CD4-positive, alpha-beta T cell treated with Interleukin-17A for 4 hours (primary cell): ENCODE results near the gene ACBD6.

Experiments used
- DNase-seq: peaks from one replicate; pipeline ENCODE4 v3.0.0-alpha.2; 2020; ENCODE audit warnings: mixed read lengths

The ACBD6 gene

GRCh38 chr1:180267211-180267561 lies 235.2 kb downstream of the ACBD6 start:
- no peak for DNase-seq

GRCh38 chr1:180266275-180267210 lies 235.8 kb downstream of the ACBD6 start:
- no peak for DNase-seq

GRCh38 chr1:180265871-180266270 lies 236.5 kb downstream of the ACBD6 start:
- DNase-seq = no peak

- DNase-seq = no peak
These were observed 237.2 kb downstream of the ACBD6 start for GRCh38 chr1:180265201-180265600.

- DNase-seq = no peak
These were observed 237.8 kb downstream of the ACBD6 start for GRCh38 chr1:180264595-180264994.

- DNase-seq = no peak
These were observed 239.5 kb downstream of the ACBD6 start for GRCh38 chr1:180262628-180263488.

GRCh38 chr1:180261524-180262155 lies 240.7 kb downstream of the ACBD6 start:
- no peak for DNase-seq

- DNase-seq = no peak
These were observed 241.3 kb downstream of the ACBD6 start for GRCh38 chr1:180261030-180261429.

- DNase-seq = no peak
These were observed 241.8 kb downstream of the ACBD6 start for GRCh38 chr1:180260541-180260940.

GRCh38 chr1:180259431-180260338 lies 242.7 kb downstream of the ACBD6 start:
- no peak for DNase-seq

- DNase-seq = no peak
These were observed 243.4 kb downstream of the ACBD6 start for GRCh38 chr1:180258935-180259334.

- no peak for DNase-seq
These were observed 244.1 kb downstream of the ACBD6 start for GRCh38 chr1:180258290-180258689.

GRCh38 chr1:180257486-180257885 lies 244.9 kb downstream of the ACBD6 start:
- no peak for DNase-seq

GRCh38 chr1:180257028-180257386 lies 245.4 kb downstream of the ACBD6 start:
- DNase-seq = no peak

GRCh38 chr1:180256341-180257027 lies 245.9 kb downstream of the ACBD6 start:
- DNase-seq = no peak

- no peak for DNase-seq
These were observed 246.6 kb downstream of the ACBD6 start for GRCh38 chr1:180255536-180256340.

- DNase-seq = no peak
These were observed 247.5 kb downstream of the ACBD6 start for GRCh38 chr1:180254854-180255253.

- DNase-seq = no peak
These were observed 247.9 kb downstream of the ACBD6 start for GRCh38 chr1:180254496-180254819.

GRCh38 chr1:180253585-180254495 lies 248.5 kb downstream of the ACBD6 start:
- no peak for DNase-seq
